NCI-H128 (cell line): ENCODE data around the gene PDGFC.

Source experiments
- DNase-seq: peaks from one replicate; lab custom pipeline; 2025; ENCODE audit not compliant: unreplicated experiment; lab: John Stamatoyannopoulos, UW

PDGFC gene

DNA sequence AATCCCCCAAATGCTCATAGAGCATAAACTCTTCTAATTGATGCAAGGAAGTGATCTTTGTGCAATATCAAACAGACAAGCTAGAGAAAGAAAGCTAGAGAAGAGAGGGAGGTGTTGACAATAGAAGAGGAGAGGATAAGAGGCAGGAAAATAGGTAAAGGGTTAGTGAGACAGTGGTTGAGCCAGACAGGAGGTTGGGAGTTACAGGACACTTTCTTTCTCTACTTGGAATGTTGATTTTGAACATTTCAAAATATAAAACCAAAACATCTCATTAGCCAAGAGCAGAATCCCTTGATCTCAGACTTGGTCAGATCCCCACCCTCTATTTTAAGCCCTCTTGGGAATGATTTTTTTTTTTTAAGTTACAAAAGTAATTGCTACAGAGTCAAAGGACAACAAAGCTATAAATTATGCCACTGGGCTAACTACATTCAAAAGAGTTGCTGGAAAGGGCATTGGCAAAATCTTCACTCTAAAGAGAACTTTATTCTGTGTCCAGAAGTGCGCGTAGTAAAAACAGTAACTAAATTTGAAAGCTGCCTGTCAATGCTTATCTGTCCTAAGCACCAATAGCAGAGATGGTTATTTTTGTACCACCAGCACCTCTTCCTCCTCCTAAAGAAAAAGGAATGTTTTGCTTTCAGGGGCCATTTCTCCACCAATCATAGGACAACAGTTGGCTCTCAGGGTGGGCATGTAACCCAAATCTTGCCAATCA lies 133.8 kb downstream of the PDGFC start:
- no peak for DNase-seq

DNA sequence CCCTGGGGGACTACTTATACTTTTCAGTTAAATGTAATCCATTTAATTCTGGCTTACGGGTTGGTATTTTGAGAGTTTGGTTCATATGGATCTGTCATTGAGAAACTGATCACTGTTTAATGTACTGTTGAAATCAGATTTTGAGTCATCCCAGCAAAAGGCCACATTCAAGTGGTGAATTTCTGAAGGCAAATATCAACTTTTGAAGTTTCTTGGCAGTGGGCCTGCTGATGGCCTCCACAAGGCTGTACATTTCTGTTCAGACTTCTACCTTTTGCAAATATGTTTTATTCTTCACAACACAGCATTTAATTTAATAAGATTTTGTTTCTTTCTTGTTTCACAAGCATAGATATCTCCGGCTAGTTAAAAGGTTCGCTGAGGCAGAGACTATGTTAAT lies 138.7 kb downstream of the PDGFC start:
- DNase-seq: no peak

DNA sequence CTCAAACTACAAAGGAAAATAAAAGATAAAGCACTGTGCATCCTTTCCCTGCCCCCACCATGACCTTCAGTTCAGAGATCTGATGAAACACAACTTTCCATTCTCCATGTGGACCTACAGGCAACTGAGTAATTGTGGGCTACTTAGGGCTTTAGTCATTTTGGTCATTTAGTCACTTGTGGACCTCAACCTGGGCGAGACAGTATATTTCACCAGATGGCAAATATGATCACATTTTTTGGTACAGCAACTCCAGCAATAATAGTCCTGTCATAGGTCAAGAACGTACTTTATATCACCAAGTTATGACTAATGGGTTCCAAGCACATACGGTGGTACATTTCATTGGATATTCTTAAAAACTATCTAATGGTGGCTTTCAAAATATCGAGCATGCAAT lies 141.2 kb downstream of the PDGFC start:
- DNase-seq: no peak

DNA sequence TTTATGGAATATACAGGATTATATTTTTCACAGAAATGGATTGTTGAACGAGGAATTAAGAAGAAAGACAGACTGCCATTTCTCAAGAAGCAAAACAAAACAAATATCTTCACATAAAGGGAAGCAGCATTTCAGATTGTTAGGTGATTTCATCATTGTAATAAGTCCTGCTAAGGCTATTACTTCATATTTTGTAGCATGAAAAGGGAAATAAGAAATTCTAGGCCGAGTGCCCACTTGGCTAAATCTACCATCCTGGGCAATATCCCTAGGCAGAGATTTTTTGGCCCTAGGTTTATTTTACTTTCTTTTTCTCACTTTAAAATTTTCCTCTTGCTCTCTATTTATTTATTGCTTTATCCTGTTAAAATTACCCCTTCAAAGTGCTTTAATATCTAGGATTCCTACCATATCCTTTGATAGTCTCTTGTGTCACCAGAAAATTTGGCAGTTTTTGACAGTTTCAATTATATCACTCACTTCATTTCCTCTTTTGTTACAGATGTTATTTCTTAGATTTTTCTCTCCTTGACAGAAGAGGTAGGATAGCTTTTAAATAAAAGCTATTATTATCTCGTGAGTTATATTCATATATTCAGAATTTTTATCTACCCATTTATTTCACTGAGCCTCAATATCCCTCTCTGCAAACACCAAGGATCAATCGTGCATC lies 142.3 kb downstream of the PDGFC start:
- DNase-seq: no peak

DNA sequence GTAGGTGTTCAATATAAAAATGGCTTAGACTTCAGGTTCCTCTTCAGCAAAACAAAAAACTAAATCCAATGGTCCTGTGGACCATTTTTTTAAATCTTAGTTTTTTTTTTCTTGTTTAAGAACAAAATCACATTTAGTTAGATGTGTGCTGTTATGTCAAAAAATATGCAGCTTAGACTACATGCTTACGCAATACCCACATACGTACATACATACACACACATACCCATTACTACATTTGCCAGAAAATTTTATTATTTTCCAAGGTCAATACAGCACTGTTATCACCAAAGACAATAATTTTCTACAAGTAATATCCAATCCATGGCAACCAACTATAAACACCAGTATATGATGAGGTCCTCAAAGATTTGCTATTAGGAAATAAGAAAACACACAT lies 144.1 kb downstream of the PDGFC start:
- DNase-seq: no peak

DNA sequence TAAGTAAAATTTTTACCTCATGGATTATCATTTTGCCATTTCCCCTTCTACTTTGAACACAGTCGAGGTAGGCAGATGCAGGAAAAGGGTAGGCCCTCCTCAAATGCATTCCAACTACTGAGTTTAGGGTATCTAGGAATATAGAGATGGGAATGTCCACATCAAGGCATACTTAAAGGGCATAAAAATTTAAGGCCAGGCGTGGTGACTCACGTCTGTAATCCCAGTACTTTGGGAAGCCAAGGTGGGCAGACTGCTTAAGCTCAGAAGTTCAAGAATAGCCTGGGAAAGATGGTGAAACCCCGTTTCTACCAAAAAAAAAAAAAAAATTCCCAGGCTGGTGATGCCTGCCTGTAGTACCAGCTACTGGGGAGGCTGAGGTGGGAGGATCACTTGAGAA lies 146.5 kb downstream of the PDGFC start:
- no peak for DNase-seq

DNA sequence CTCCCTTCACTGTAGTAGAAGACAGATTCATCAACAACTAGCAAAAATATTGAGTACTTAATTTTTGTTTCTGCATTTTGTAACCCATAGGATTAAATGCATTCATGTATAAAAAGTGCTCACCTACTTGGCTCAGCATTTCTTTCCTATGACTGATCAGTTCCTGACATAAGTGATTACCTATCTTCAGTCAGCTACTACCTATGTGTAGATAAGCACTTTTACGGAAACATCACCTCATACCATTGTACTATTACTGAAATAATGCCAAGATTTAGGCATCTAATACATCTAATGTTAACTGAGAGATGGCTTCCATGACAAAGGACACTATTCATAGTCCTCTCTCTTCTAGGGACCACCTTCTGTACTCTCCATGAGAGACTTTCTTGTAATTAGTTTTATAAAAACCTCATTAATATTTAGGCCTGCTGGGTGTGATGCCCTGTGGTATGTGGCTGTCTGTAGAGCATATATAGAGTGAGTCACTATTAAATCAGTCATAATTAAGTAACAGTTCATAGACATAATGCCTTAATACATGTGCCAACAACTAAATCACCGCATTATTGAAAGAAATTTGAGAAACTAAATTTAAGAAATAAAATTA lies 147.0 kb downstream of the PDGFC start:
- no peak for DNase-seq

DNA sequence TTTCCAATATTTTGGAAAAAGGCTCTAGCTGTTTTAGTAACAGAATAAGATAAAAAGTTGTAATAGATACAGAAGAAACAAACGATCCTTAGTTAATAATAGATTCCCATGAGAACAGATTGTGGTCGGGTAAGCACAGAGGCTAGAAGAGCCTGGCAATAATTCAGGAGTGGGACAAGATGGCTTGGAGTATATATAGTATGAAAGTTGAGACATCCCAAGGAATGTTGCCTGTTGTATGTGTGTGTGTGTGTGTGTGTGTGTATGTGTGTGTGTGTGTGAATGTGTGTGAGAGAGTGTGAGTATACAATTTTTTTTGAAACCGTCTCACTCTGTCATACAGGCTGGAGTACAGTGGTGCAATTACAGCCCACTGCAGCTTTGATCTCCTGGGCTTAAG lies 150.7 kb downstream of the PDGFC start:
- no peak for DNase-seq

DNA sequence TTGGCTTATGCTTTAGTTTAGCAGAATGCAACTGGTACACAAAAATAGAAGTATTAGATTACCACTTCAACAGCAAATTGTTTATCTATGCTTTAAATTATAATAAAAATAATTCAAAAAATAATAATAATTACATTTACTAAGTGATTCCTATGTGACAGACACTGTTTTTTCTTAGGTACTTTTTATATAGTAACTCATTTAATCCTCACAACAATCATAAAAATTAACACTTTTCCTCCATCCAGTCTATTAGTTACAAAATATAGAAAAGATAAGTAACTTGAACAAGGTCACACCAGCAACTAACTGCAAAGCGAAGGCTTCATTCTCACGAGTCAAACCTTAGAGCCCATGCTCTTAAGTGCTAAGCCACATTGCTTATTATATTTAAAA lies 155.2 kb downstream of the PDGFC start:
- no peak for DNase-seq

DNA sequence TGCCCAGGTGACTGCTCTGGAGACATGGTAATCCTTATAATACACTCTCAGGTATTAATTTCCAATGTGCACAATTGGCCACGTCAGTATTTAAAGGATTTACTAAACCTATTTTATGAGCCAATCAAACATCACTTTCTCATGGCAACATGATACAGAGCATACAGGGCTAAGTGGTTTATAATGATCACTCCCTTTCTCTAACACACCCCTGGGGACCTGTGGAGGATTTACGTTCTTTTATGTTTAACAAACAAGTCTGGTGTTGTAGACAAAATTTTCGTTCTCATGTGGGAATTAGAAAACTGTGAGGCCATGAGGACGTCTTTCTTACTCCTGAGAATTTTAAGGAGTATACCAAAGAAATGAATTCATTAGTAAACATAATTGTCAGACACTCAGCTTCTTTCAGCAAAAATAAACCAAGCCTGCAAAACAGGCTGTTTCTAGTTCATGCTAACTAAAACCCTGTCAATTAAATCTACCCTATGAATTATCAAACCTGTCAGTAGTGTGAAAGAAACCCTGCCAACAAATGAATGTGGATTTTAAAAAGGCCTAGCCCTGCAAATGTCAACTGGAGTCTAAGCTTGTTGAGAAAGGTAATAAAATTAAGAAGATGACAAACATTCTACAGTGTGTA lies 155.8 kb downstream of the PDGFC start:
- DNase-seq: peak; percentile 81

DNA sequence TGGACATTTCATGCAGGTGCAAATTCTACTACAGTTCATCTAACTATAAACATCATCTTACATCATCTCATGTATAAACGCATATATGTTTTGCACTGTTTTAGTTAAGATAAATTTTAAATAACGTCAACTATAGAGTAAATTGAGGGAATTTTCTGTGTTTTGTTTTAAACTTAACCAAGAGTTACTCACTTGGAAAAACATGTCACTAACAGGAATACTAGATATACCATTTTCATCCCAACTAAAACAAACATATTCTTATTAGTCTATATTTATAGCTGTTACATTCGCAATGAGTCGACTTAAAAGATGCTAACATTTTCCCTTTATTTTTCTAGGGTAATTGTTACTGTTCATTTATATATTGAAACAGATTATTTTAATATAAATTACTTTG lies 159.6 kb downstream of the PDGFC start:
- no peak for DNase-seq

DNA sequence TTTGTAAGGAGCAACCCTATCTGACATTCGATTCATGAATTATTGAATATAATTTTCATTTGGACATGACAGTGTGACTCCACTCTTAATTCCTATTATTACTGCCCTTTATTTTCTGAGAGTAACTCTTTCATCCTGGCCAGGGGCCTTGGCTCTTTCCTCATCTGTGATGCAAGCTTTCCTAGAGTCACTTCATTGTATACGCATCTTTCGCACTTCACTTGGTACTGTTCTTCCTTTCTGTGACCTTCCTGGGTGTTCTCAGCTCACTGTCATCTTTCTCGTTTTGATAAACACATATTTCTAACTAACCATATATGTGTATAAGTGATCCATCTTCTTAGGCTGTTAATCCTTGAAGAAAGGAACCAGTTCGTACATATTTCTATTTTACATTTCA lies 160.3 kb downstream of the PDGFC start:
- no peak for DNase-seq

DNA sequence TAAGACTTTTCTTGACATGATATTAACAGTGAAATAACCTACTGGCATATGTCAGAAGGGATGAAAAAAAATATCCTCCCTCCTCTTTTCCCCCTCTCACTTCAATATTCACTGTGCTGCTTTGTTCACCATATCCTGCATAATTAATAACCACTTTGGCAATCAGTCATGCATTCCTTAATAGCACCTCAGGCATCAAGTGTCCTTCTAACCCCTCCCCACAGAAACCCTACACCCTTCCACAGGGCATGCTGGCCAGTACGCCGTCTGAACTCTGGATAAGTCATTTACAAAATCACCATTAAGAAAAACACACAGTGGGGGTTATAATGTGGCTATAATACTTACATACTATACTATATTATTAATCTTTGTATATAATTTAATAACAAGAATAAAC lies 165.9 kb downstream of the PDGFC start:
- no peak for DNase-seq

DNA sequence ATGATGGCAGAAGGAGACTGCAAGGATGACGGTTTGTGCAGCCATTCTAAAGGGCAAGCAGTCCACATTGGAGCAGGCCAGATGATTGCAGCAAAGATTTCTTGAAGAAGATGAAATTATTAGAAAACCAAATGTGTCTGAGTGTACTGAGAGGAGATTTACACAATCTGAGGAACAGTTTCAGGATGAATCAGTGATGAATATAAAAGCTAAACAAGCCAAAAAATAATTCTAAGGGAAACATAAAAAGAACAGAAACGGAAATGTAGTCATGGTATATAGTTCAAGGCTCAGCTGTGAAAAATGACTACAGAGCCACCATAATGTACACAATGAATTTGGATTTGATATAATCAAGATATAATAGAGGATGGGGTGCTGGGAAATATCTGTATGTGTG lies 168.5 kb downstream of the PDGFC start:
- no peak for DNase-seq

DNA sequence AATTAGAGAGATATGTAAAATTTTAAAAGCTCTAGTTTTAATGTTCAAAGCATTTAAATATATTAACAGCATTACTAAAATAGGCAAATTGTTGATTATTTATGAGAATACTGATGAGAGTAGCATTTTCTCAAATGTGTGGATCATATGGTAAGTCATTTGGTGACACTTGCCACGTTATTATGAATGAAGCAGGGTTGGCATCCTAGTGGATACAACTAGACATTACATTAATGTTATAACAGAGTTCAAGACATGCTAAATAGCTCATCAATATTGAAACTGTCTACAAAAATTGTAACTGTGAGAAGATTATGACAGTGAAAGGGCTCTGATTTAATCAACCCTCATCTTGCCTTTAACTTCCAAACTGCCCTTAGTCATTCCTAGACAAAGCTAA lies 171.1 kb downstream of the PDGFC start:
- no peak for DNase-seq

DNA sequence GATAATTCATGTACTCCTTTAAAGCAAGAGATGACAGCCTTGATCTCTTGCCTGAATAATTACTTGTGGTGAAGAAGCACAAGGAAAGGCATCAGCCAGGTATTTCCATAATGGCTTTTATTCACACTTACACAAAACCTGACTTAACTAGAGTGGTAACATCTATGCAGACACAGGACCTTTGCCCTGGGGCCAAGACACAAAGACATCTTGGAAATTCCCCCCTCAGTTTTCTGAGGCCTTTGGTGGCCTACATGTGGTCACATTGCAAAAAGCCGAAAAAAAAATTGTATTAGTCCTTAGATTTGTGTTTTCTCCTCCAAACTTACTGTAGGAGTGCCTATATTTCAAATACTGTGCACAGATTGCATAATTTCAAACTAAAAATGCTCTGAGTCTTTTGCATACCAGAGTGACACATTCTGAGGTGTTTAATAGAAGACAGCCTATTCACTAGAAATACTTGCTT lies 172.4 kb downstream of the PDGFC start:
- DNase-seq: no peak

DNA sequence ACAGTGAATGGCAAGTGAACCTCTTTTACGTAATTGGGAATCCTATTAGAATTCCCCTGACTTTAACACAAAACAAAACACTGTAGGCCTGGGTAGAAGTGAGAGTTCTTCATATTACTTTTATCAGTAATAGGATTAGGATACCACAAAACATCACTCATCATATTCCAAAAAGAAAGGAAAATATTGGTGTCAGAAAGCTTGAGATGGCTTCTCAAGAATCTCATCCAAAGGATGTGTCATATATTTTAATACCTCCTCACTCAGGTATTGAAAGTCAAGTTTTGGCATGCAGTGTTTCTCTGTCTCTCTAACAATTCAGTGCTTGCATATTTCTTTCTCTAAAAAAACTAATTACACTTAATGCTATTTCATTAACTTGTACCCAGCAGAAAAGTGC lies 173.2 kb downstream of the PDGFC start:
- no peak for DNase-seq

DNA sequence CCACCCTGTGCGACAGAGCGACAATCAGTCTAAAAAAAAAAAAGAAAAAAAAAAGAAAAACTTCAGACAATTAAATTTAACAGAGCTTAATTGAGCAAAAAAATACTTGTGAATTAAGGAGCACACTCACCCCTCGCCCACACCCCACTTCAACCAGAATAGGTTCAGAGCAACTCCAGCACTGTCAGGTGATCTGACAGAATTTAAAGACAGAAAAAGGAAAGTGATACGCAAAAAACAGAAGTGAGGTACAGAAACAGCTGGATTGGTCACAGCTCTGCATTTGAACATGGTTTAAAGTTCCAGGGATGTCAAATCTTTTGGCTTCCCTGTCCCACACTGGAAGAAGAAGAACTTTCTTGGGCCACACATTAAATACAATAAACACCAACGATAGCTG lies 174.4 kb downstream of the PDGFC start:
- no peak for DNase-seq

DNA sequence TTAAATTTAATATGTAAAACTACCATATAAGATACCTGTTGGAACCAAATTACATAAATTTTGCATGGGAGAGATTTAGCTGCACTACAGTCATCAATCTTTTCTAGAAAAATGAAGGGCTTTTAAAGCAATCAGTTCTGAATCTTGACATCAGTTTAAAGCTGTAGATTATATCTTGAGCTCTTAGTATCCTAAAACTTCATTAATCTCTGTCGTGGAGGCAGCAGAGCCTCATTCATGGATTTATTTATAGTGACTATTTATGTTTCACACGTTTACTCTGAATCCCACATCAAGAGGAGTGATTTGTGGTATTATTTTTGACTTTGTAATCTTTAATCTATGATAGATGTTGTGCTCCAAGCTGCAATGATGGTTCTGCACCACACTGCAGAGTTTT lies 175.9 kb downstream of the PDGFC start:
- no peak for DNase-seq

DNA sequence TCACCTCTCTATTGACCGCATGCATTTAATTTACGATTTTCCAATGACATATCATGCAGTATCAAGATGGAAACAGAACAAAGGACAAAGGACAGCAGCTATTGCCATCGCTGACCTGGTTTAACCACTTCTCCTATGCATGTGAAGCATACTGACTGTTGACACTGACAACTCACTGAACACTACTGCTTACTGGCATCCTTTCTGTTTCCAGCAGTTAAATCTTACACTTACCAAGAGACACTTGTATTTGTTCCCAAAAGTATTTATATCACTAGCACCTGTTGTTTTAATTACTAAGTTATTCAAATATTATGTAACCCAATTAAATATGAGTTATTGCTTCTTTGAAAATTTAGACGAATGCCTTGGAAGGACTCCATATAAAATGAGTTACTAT lies 176.7 kb downstream of the PDGFC start:
- no peak for DNase-seq

DNA sequence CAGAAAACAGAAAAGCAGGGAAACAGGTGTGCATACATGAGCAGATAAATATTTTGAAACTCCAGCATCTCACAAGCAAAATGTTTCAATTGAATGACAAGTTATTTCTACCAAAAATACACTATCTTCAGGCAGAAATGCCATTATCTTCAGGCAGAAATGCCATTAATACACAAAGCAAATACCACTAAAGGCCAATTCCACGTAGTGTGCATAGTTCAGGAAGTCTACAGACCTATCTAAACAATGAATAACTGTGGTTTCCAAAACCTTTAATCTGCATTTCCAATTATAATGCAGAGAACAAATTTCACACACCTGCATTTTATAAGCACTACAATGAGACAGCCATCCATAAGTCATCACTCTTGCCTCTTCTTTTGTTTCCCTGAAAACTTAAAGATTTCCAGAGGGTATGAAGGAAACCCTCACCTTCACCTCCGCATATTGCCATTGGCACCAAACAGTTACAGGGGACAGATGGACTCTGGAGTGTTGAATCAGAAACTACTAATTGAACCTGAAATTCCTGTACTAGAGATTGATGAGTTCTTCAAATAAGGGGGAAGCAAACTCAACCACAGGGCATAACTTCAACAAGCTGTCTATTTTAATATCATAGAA lies 179.0 kb downstream of the PDGFC start:
- DNase-seq: no peak

DNA sequence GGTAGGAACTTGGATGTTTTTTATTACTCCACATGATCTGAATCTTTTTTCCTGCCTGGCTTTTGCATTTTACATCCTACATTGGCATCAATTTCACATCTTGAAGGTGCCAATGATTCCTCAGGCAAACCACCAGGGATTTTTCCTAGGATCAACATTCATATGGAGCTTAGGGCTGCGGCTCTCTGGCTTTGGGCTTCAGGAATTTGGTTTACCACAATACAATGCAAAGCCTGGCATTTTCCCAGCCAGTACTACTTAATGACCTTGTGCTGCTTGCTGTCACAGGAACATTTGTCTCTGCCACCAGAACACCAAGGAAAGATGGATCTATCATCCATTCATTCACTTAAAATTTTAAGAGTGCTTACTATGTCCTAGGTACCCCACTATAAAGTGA lies 180.7 kb downstream of the PDGFC start:
- no peak for DNase-seq
